K562 (cell line): ENCODE results near the gene PCCA. TPM values are rescaled to one million over a fixed set of nuclear protein-coding genes. Genes with fewer than 3 reads are reported as not detected.
A peak's percentile ranks its signal among the peaks of the same experiment; 100 is the strongest.

ENCODE experiments used
- ATAC-seq: fragments of 200-7000 bp; cut with Tn5 transposase; 3 replicates; pipeline ENCODE4 v1.9.1; 2020; ENCODE audit warnings: moderate library complexity
- BruUV-seq: library from RNA; stranded (reverse); fragments of 400-500 nt; replicated peaks from 2 replicates; lab custom pipeline; 2021; lab: Mats Ljungman, UMichigan
- CTCF ChIA-PET: fragments of 300-600 bp; formaldehyde crosslinking; extraction: SDS; loops from one replicate; lab custom pipeline; 2021; ENCODE audit warnings: low intra/inter-chr PET ratio; lab: Yijun Ruan, JAX
- POLR2A ChIA-PET: fragments of 300-600, 350-650 bp; sonication (Branson Sonifier 250); formaldehyde crosslinking; extraction: SDS; loops from one replicate; lab custom pipeline; 2021; ENCODE audit warnings: antibody characterized with exemption, inconsistent platforms; lab: Yijun Ruan, JAX
- DNase-seq, 4 experiments: peaks; one replicate each; pipeline versions ENCODE4 v3.0.0 to v3.0.0-alpha.2; 2011 to 2018; ENCODE audit warnings: low spot score in 3 of 4, mixed read lengths in 3 of 4; ENCODE audit errors: extremely low read depth in 1 of 4
- FAIRE-seq: peaks from 2 replicates; lab custom pipeline; 2011; peaks lifted over from hg19 to GRCh38; lab: Jason Lieb, UNC
- H2AFZ ChIP-seq: 2 replicates; pipeline ENCODE4 v1.6.0; 2011; ENCODE audit warnings: low read depth, low read length, control low read depth, inconsistent platforms
- H3K27ac ChIP-seq: fragments of 200-600 bp; 3 replicates; pipeline ENCODE4 v1.8.0; 2011; ENCODE audit warnings: low read depth, mild to moderate bottlenecking, control low read depth, inconsistent platforms, low read length, moderate library complexity, mixed read lengths; ENCODE audit errors: extremely low read depth
- H3K27me3 ChIP-seq, 2 experiments: fragments of 300-600 bp in 1 of 2; 2 replicates in 1 of 2; 3 replicates in 1 of 2; pipeline versions ENCODE4 v1.6.0 to v1.8.0; 2011; ENCODE audit warnings: inconsistent platforms in 2 of 2, low read length in 2 of 2, mild to moderate bottlenecking in 1 of 2, mixed read lengths in 1 of 2, moderate library complexity in 1 of 2; ENCODE audit not compliant: control insufficient read depth in 2 of 2, insufficient read depth in 2 of 2
- H3K36me3 ChIP-seq: fragments of 300-600 bp; 3 replicates; pipeline ENCODE4 v1.8.0; 2011; ENCODE audit warnings: mild to moderate bottlenecking, low read length, inconsistent platforms; ENCODE audit not compliant: control insufficient read depth, insufficient read depth
- H3K4me1 ChIP-seq, 2 experiments: fragments of 200-600 bp in 1 of 2; replicated peaks in 1 of 2; 2 replicates in 1 of 2; 3 replicates in 1 of 2; pipeline versions ENCODE4 v1.5.1 to v1.8.0; 2011; ENCODE audit warnings: inconsistent platforms in 2 of 2, low read length in 2 of 2, mild to moderate bottlenecking in 1 of 2, mixed read lengths in 1 of 2, moderate library complexity in 1 of 2; ENCODE audit not compliant: control insufficient read depth in 2 of 2, insufficient read depth in 2 of 2
- H3K4me2 ChIP-seq: 2 replicates; pipeline ENCODE4 v1.6.1; 2011; ENCODE audit warnings: low read length, control low read depth, inconsistent platforms, mixed read lengths; ENCODE audit not compliant: insufficient read depth
- H3K4me3 ChIP-seq: fragments of 200-600 bp; sonication (generic), shearing (Covaris generic); 2 replicates; pipeline ENCODE4 v1.5.1; 2016; ENCODE audit warnings: control low read depth, inconsistent platforms
- H3K79me2 ChIP-seq: fragments of 200-600 bp; 3 replicates; pipeline ENCODE4 v1.8.0; 2011; ENCODE audit warnings: low read length, inconsistent platforms; ENCODE audit not compliant: control insufficient read depth, insufficient read depth
- H3K9ac ChIP-seq, 2 experiments: 2 replicates each; pipeline versions ENCODE4 v1.6.0 to v1.6.1; 2011; ENCODE audit warnings: low read depth in 2 of 2, low read length in 2 of 2, control low read depth in 1 of 2, inconsistent platforms in 1 of 2, mild to moderate bottlenecking in 1 of 2, mixed read lengths in 1 of 2; ENCODE audit not compliant: insufficient read depth in 1 of 2
- H3K9me1 ChIP-seq: one replicate; pipeline ENCODE4 v1.6.0; 2011; ENCODE audit warnings: inconsistent platforms, mild to moderate bottlenecking, low read length, moderate library complexity; ENCODE audit not compliant: control insufficient read depth, insufficient read depth
- H3K9me3 ChIP-seq: replicated peaks from 2 replicates; pipeline ENCODE4 v1.5.1; 2011; ENCODE audit warnings: low read depth, low read length, inconsistent platforms; ENCODE audit not compliant: control insufficient read depth, insufficient read depth
- H4K20me1 ChIP-seq: replicated peaks from 2 replicates; pipeline ENCODE4 v1.6.1; 2011; ENCODE audit warnings: low read length, inconsistent platforms, mixed read lengths; ENCODE audit not compliant: control insufficient read depth, insufficient read depth
- CBFB ChIP-seq: sonication (generic); formaldehyde crosslinking; IDR thresholded peaks from 2 replicates; pipeline ENCODE4 v1.4.0; 2020; ENCODE audit warnings: mild to moderate bottlenecking, missing genetic modification reagents
- CREM ChIP-seq: IDR thresholded peaks from 2 replicates; pipeline ENCODE4 v1.6.1; 2014; ENCODE audit warnings: antibody characterized with exemption, low read depth
- EGR1 ChIP-seq: fragments of 450-650 bp; conservative IDR thresholded peaks from 2 replicates; pipeline ENCODE4 v1.6.1; 2017; ENCODE audit warnings: mild to moderate bottlenecking
- MNT ChIP-seq, 2 experiments: fragments of 450-650 bp; conservative IDR thresholded peaks; 2 replicates each; pipeline ENCODE4 v1.6.1; 2017; ENCODE audit warnings: mild to moderate bottlenecking in 2 of 2, moderate library complexity in 2 of 2
- NUFIP1 ChIP-seq: fragments of 450-650 bp; IDR thresholded peaks from 2 replicates; pipeline ENCODE4 v1.6.1; 2018; ENCODE audit not compliant: partially characterized antibody
- PBX2 ChIP-seq, 2 experiments: IDR thresholded peaks in 1 of 2; conservative IDR thresholded peaks in 1 of 2; 2 replicates each; pipeline ENCODE4 v1.6.1; 2016; ENCODE audit warnings: low read depth in 2 of 2, mild to moderate bottlenecking in 1 of 2, missing compliant biosample characterization in 1 of 2, missing genetic modification characterization in 1 of 2, moderate library complexity in 1 of 2
- PRPF4 ChIP-seq: fragments of 200-400 bp; formaldehyde crosslinking; IDR thresholded peaks from one replicate; pipeline ENCODE4 v1.6.1; 2017; ENCODE audit warnings: low read length, low read depth, mild to moderate bottlenecking; ENCODE audit not compliant: insufficient read depth, poor library complexity, severe bottlenecking
- RCOR1 ChIP-seq, 2 experiments: IDR thresholded peaks; 2 replicates each; pipeline ENCODE4 v1.6.1; 2012; ENCODE audit warnings: low read depth in 2 of 2, low read length in 2 of 2, borderline replicate concordance in 1 of 2, improper control_type of control experiment in 1 of 2
- SMAD2 ChIP-seq: fragments of 150-350 bp; IDR thresholded peaks from 2 replicates; pipeline ENCODE4 v1.6.1; 2014; ENCODE audit warnings: low read depth, mild to moderate bottlenecking, low read length
- SPI1 ChIP-seq: IDR thresholded peaks from 2 replicates; pipeline ENCODE4 v1.6.1; 2011; ENCODE audit warnings: low read depth, low read length, control low read depth, borderline replicate concordance
- ZKSCAN3 ChIP-seq: fragments of 250-450 bp; sonication (Bioruptor Pico); IDR thresholded peaks from 2 replicates; pipeline ENCODE4 v1.4.0; 2020
- ZSCAN32 ChIP-seq: fragments of 450-650 bp; formaldehyde crosslinking; IDR thresholded peaks from 2 replicates; pipeline ENCODE4 v1.4.0; 2020; ENCODE audit warnings: mild to moderate bottlenecking, moderate library complexity
- WGBS: fragments of 100-300 bp; shearing (Covaris generic); methylation state at CpG from one replicate; pipeline ENCODE4 v1.1.6; 2016; ENCODE audit warnings: low coverage, mixed read lengths; ENCODE audit not compliant: insufficient coverage; ENCODE audit errors: missing lambda C conversion rate; 5-methylcytosine and 5-hydroxymethylcytosine counted together
- in situ Hi-C: fragments of 300-500 bp; cut with MboI; formaldehyde crosslinking; loops from 4 replicates; pipeline ENCODE4 v1.15.0; 2018; ENCODE audit warnings: inconsistent platforms, mixed read lengths
- intact Hi-C: fragments of 100-400 bp; cut with micrococcal nuclease; formaldehyde crosslinking; loops from 2 replicates; pipeline ENCODE4 v1.14.2; 2022
- polyA plus RNA-seq, 8 experiments: library from polyadenylated mRNA; depleted of rRNA in 4 of 8; stranded (reverse) in 5 of 8; unstranded in 3 of 8; fragments of >200 nt; fragmentation: Nextera tagmentation in 2 of 8; fragmentation: Illumina TruSeq in 1 of 8; extraction: Ambion mirVana in 2 of 8; extraction: Trizol in 1 of 8; gene quantifications; 2 replicates each; pipeline versions ENCODE4 v1.2.1 to v1.2.3, GENCODE V29; 2011 to 2014; ENCODE audit warnings: inconsistent platforms in 1 of 8, missing spikeins in 1 of 8
- total RNA-seq, 7 experiments: library from RNA; depleted of rRNA in 6 of 7; stranded (reverse); fragments of >200 nt in 6 of 7; fragmentation: Illumina TruSeq in 2 of 7; extraction: Trizol in 2 of 7; gene quantifications; 2 replicates each; pipeline versions ENCODE4 v1.2.1 to v1.2.3, GENCODE V29; 2011 to 2021; ENCODE audit warnings: low replicate concordance in 1 of 7

PCCA gene
- total and polyA plus RNA-seq, 9 of the 15 experiments (the other 6 are each of a cell fraction or from before 2014, with no cell fraction given): 5.2 to 14.1 (median 9.7) TPM

- in situ Hi-C loops (no loop called here), intact Hi-C loops (no loop called here)
- H3K4me1 ChIP-seq: no peaks in the 10 kb centered on the region; a peak in 2 of 5 replicates
- ChIA-PET POLR2A (interaction anchor here (0.7 kb wide), 1 partner anchor 39 kb away, joined by 3 read pairs; no protein-coding TSS in a partner anchor), CTCF (no interaction called here)
- no peak overlapping the region for H3K4me3 ChIP-seq
- no peaks in the 10 kb centered on the region for H3K9me1 ChIP-seq
- H3K36me3 ChIP-seq: no peaks in the 10 kb centered on the region
- no peak overlapping the region for H3K4me2 ChIP-seq
- peak; percentile 45; the same call in 1 of the 2 replicates for TF ChIP-seq SPI1
- no peak for TF ChIP-seq NUFIP1
- no peaks in the 10 kb centered on the region for H4K20me1 ChIP-seq
- H3K27ac ChIP-seq: no peak overlapping the region
- no TSS peak for BruUV-seq
- 36% methylated on average over 2 of the region's 2 CpGs for WGBS
- H3K79me2 ChIP-seq: no peaks in the 10 kb centered on the region
- H2AFZ ChIP-seq: no peak overlapping the region
- H3K9me3 ChIP-seq: no peaks in the 10 kb centered on the region
- H3K27me3 ChIP-seq: no peaks in the 10 kb centered on the region
- no peak overlapping the region for H3K9ac ChIP-seq
- FAIRE-seq: no peak
- DNase-seq: no peak
- no peak for ATAC-seq
Observed at GRCh38 chr13:100129605-100130004, 40.7 kb downstream of the PCCA start.

GRCh38 chr13:100130092-100130491 lies 41.2 kb downstream of the PCCA start:
- H4K20me1 ChIP-seq: no peaks in the 10 kb centered on the region
- H3K4me3 ChIP-seq: no peak overlapping the region
- DNase-seq (no peak), ATAC-seq (no peak), FAIRE-seq (no peak)
- no peaks in the 10 kb centered on the region for H3K27me3 ChIP-seq
- in situ Hi-C loops (no loop called here), intact Hi-C loops (no loop called here)
- no peak overlapping the region for H3K27ac ChIP-seq
- H3K9me3 ChIP-seq: no peaks in the 10 kb centered on the region
- no peaks in the 10 kb centered on the region for H3K9me1 ChIP-seq
- no TSS peak for BruUV-seq
- no peak overlapping the region for H3K4me2 ChIP-seq
- H3K9ac ChIP-seq: no peak overlapping the region
- H2AFZ ChIP-seq: no peak overlapping the region
- CTCF ChIA-PET: no interaction called here
- H3K79me2 ChIP-seq: no peaks in the 10 kb centered on the region
- no peaks in the 10 kb centered on the region; a peak in 2 of 5 replicates for H3K4me1 ChIP-seq
- POLR2A ChIA-PET: no interaction called here
- no peaks in the 10 kb centered on the region for H3K36me3 ChIP-seq
- 9% methylated on average over 1 of the region's 1 CpG for WGBS
- TF ChIP-seq CREM (no peak), PRPF4 (no peak), CBFB (no peak), PBX2 (CRISPR knock-in tag; IDR thresholded peaks at IDR 0.05; ENCODE audit: low read depth) (no peak), PBX2 (tag; conservative IDR thresholded peaks at IDR 0.05; ENCODE audit: low read depth) (no peak), RCOR1 (IDR thresholded peaks at IDR 0.05; ENCODE audit: borderline replicate concordance in 1 of 2, low read depth in 2 of 2, low read length in 2 of 2) (no peak), ZSCAN32 (CRISPR knock-in tag) (no peak), ZKSCAN3 (no peak), EGR1 (no peak), MNT (conservative IDR thresholded peaks at IDR 0.05) (no peak), SMAD2 (no peak)
